Measurements from ENCODE around the gene GRID1. TPM values are rescaled to one million over a fixed set of nuclear protein-coding genes. Genes with fewer than 3 reads are reported as not detected.
A peak's percentile ranks its signal among the peaks of the same experiment; 100 is the strongest.

Gene GRID1
- total and polyA plus RNA-seq, 9 of the 15 experiments (the other 6 are each of a cell fraction or from before 2014, with no cell fraction given): 0.01 to 7.2 (median 1.2) TPM

DNA sequence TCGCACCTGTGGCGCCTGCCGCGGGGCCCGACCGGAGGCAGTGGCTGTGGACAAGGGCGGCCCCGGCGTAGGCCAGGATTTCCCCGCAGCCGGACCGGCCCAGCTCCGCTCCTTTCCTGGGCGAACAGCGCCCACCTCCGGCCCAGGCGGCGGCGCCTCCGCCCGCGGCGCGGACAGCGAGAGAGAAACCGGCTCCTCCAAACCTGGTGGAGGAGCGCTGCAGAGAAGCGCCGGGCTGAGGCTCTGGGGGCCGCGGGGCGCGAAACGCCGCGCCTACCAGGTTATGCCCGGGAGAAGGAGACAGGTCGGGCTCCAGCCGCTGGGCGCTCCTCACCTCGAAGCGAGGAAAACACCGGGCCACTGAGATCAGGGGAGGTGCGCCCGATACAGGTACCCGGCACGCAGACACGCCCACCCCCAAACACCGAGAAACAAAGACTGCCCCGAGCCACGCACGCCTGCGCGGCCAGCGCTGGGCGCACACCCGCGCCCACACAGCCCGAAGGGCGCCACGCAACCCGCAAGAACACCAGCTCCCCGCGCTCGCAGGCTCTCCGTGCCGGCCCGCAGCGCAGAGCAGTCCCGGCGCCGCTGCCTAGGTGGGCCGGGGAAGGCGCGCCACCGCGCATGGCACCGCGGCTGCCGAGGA, 3.3 kb downstream of the GRID1 start:
- Histone ChIP-seq H3K36me3 (ENCODE audit: control insufficient read depth, insufficient read depth, low read length) (no peaks in the 10 kb centered on the region), H3K9me1 (ENCODE audit: control insufficient read depth, insufficient read depth, low read length) (no peaks in the 10 kb centered on the region), H2AFZ (ENCODE audit: low read depth, low read length) (no peak overlapping the region), H3K27me3 (ENCODE audit: control insufficient read depth in 2 of 2, insufficient read depth in 2 of 2, low read length in 2 of 2) (peaks cover 4 to 41% of the 10 kb centered on the region in 2 experiments; a peak in 3 of 5 replicates), H3K4me2 (ENCODE audit: insufficient read depth, low read length) (no peak overlapping the region), H3K4me3 (no peak overlapping the region), H4K20me1 (replicated peaks; ENCODE audit: control insufficient read depth, insufficient read depth, low read length) (no peaks in the 10 kb centered on the region), H3K79me2 (ENCODE audit: control insufficient read depth, insufficient read depth, low read length) (no peaks in the 10 kb centered on the region), H3K27ac (ENCODE audit: extremely low read depth, low read depth, low read length) (no peak overlapping the region), H3K9ac (ENCODE audit: insufficient read depth in 1 of 2, low read depth in 2 of 2, low read length in 2 of 2) (no peak overlapping the region), H3K9me3 (replicated peaks; ENCODE audit: control insufficient read depth, insufficient read depth, low read depth, low read length) (no peaks in the 10 kb centered on the region), H3K4me1 (replicated peaks in 1 of 2; ENCODE audit: control insufficient read depth in 2 of 2, insufficient read depth in 2 of 2, low read length in 2 of 2) (peaks cover 0 to 23% of the 10 kb centered on the region in 2 experiments; a peak in 2 of 5 replicates)
- ChIA-PET POLR2A (no interaction called here), CTCF (ENCODE audit: low intra/inter-chr PET ratio) (no interaction called here)
- ATAC-seq (peak; percentile 89), DNase-seq (ENCODE audit: extremely low read depth in 1 of 4, low spot score in 3 of 4) (peak; percentile 21 to 45 (median 29)), FAIRE-seq (no peak)
- in situ Hi-C loops (cut with MboI) (no loop called here), intact Hi-C loops (cut with micrococcal nuclease) (no loop called here)
- WGBS (ENCODE audit: insufficient coverage, low coverage, missing lambda C conversion rate): 30% methylated on average over 27 of the region's 80 CpGs
- BruUV-seq (replicated peaks): no TSS peak
- TF ChIP-seq CEBPB (tag; IDR thresholded peaks at IDR 0.05) (no peak), NBN (IDR thresholded peaks at IDR 0.05; ENCODE audit: low read depth) (no peak), ZNF347 (CRISPR knock-in tag; IDR thresholded peaks at IDR 0.05; ENCODE audit: low read depth) (no peak), ZNF79 (CRISPR knock-in tag; IDR thresholded peaks at IDR 0.05; ENCODE audit: low read depth) (no peak), ATF7 (IDR thresholded peaks at IDR 0.05) (no peak), ZNF586 (CRISPR knock-in tag; conservative IDR thresholded peaks at IDR 0.05) (no peak), MAZ (CRISPR knock-in tag; conservative IDR thresholded peaks at IDR 0.05 in 1 of 2, IDR thresholded peaks at IDR 0.05 in 1 of 2) (no peak), RB1 (IDR thresholded peaks at IDR 0.05; ENCODE audit: low read depth) (0 out of 2 replicates have a peak, but pooled peaks have one; percentile 16), IRF2 (CRISPR knock-in tag; IDR thresholded peaks at IDR 0.05) (no peak), ZNF764 (CRISPR knock-in tag; IDR thresholded peaks at IDR 0.05; ENCODE audit: low read depth) (no peak), RAD21 (CRISPR knock-in tag; conservative IDR thresholded peaks at IDR 0.05 in 1 of 2, IDR thresholded peaks at IDR 0.05 in 1 of 2) (peak in 1 of 2 experiments; percentile 53; a peak in 3 of 4 replicates), CBFB (CRISPR knock-in tag; IDR thresholded peaks at IDR 0.05) (no peak), TAF9B (IDR thresholded peaks at IDR 0.05; ENCODE audit: partially characterized antibody) (no peak)
- TF ChIP-seq, protein P1, sequence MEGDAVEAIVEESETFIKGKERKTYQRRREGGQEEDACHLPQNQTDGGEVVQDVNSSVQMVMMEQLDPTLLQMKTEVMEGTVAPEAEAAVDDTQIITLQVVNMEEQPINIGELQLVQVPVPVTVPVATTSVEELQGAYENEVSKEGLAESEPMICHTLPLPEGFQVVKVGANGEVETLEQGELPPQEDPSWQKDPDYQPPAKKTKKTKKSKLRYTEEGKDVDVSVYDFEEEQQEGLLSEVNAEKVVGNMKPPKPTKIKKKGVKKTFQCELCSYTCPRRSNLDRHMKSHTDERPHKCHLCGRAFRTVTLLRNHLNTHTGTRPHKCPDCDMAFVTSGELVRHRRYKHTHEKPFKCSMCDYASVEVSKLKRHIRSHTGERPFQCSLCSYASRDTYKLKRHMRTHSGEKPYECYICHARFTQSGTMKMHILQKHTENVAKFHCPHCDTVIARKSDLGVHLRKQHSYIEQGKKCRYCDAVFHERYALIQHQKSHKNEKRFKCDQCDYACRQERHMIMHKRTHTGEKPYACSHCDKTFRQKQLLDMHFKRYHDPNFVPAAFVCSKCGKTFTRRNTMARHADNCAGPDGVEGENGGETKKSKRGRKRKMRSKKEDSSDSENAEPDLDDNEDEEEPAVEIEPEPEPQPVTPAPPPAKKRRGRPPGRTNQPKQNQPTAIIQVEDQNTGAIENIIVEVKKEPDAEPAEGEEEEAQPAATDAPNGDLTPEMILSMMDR (IDR thresholded peaks at IDR 0.05 in 2 of 3, conservative IDR thresholded peaks at IDR 0.05 in 1 of 3; ENCODE audit: insufficient read depth in 2 of 3, low read depth in 1 of 3, low read length in 3 of 3): peak in 2 of 3 experiments; percentile 41 to 52; a peak in 4 of 6 replicates
- TF ChIP-seq, protein P2, sequence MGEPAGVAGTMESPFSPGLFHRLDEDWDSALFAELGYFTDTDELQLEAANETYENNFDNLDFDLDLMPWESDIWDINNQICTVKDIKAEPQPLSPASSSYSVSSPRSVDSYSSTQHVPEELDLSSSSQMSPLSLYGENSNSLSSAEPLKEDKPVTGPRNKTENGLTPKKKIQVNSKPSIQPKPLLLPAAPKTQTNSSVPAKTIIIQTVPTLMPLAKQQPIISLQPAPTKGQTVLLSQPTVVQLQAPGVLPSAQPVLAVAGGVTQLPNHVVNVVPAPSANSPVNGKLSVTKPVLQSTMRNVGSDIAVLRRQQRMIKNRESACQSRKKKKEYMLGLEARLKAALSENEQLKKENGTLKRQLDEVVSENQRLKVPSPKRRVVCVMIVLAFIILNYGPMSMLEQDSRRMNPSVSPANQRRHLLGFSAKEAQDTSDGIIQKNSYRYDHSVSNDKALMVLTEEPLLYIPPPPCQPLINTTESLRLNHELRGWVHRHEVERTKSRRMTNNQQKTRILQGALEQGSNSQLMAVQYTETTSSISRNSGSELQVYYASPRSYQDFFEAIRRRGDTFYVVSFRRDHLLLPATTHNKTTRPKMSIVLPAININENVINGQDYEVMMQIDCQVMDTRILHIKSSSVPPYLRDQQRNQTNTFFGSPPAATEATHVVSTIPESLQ (CRISPR knock-in tag; IDR thresholded peaks at IDR 0.05): no peak
- TF ChIP-seq, protein P3, sequence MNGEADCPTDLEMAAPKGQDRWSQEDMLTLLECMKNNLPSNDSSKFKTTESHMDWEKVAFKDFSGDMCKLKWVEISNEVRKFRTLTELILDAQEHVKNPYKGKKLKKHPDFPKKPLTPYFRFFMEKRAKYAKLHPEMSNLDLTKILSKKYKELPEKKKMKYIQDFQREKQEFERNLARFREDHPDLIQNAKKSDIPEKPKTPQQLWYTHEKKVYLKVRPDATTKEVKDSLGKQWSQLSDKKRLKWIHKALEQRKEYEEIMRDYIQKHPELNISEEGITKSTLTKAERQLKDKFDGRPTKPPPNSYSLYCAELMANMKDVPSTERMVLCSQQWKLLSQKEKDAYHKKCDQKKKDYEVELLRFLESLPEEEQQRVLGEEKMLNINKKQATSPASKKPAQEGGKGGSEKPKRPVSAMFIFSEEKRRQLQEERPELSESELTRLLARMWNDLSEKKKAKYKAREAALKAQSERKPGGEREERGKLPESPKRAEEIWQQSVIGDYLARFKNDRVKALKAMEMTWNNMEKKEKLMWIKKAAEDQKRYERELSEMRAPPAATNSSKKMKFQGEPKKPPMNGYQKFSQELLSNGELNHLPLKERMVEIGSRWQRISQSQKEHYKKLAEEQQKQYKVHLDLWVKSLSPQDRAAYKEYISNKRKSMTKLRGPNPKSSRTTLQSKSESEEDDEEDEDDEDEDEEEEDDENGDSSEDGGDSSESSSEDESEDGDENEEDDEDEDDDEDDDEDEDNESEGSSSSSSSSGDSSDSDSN (IDR thresholded peaks at IDR 0.05; ENCODE audit: borderline replicate concordance in 1 of 2, low read depth in 2 of 2, low read length in 2 of 2): 0 out of 4 replicates have a peak, but pooled peaks of 1 of the 2 experiments have one; percentile 39
